Measurements from ENCODE around the gene CDC42BPB.

DNA sequence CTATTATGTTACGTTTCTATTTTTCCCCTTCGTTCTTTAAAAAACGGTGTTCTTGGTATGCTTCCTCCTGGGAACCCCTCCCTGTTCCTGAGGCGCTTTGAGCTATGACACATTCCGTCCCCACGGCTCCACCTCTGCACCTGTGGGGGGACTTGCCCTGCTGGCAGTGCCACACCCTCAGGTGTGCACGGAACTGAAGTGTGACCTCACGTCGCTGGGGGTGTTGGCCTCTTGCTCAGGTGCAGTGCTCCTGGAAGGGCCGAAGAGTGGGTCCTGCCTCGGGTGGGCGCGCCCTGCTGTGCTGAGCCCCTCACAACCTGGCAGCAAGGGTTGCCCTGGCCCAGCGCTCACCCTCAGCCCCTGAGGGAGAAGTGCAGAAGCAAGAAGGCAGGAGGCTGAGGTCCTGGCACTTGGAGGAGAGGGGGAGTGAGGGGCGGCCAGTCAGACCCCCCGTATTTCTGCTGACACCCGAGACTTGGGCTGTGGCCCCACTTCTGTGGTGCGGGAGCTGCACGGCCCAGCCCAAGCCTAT, 129.9 kb downstream of the CDC42BPB start:
- TF ChIP-seq POLR2A (IDR thresholded peaks at IDR 0.05) = no peak
- TF ChIP-seq, protein P1, sequence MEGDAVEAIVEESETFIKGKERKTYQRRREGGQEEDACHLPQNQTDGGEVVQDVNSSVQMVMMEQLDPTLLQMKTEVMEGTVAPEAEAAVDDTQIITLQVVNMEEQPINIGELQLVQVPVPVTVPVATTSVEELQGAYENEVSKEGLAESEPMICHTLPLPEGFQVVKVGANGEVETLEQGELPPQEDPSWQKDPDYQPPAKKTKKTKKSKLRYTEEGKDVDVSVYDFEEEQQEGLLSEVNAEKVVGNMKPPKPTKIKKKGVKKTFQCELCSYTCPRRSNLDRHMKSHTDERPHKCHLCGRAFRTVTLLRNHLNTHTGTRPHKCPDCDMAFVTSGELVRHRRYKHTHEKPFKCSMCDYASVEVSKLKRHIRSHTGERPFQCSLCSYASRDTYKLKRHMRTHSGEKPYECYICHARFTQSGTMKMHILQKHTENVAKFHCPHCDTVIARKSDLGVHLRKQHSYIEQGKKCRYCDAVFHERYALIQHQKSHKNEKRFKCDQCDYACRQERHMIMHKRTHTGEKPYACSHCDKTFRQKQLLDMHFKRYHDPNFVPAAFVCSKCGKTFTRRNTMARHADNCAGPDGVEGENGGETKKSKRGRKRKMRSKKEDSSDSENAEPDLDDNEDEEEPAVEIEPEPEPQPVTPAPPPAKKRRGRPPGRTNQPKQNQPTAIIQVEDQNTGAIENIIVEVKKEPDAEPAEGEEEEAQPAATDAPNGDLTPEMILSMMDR (IDR thresholded peaks at IDR 0.05) = no peak

Measured in vagina (tissue), 2 donors.